A549 treated with AZD9567 at 1 μM for 4 hours (cell line): ENCODE data around the gene SCUBE1. TPM values are rescaled to one million over a fixed set of nuclear protein-coding genes. Genes with fewer than 3 reads are reported as not detected.

Source experiments
- total RNA-seq: library from RNA; stranded (reverse); fragments of 200-300 nt; extraction: Qiagen RNA extraction; gene quantifications from 5 replicates; pipeline ENCODE4 v1.2.3, GENCODE V29; 2022; ENCODE audit not compliant: insufficient read depth

The SCUBE1 gene
- total RNA-seq: 0.09 to 0.65 TPM (median 0.13 TPM) in 4 of 5 replicates, not detected in the other

DNA sequence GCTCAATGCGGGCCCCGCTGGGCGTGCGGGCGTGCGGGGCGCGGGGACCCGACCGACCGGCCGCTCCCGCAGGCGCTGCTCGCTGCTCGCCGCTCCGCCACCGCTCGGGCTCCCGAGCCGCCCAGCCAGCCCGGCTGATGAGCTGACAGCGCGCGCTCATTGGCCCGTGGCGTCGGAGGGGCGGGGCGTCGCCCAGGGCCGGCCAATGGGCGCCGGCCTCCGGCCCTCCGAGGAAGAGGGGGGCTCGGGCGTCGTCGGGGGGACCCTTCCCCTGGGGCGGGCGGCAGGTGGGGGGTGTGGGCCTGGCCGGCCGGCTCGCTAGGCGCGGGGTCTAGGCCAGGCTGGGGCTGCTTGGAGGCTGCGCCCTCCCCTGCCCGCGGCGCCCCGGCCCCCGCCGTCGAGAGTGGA, at the start of gene SCUBE1:
Gene SCUBE1 (minus strand): TSS at position 111 of the 408 bp plus-strand sequence. CDS start 111 bp downstream, outside the sequence.

DNA sequence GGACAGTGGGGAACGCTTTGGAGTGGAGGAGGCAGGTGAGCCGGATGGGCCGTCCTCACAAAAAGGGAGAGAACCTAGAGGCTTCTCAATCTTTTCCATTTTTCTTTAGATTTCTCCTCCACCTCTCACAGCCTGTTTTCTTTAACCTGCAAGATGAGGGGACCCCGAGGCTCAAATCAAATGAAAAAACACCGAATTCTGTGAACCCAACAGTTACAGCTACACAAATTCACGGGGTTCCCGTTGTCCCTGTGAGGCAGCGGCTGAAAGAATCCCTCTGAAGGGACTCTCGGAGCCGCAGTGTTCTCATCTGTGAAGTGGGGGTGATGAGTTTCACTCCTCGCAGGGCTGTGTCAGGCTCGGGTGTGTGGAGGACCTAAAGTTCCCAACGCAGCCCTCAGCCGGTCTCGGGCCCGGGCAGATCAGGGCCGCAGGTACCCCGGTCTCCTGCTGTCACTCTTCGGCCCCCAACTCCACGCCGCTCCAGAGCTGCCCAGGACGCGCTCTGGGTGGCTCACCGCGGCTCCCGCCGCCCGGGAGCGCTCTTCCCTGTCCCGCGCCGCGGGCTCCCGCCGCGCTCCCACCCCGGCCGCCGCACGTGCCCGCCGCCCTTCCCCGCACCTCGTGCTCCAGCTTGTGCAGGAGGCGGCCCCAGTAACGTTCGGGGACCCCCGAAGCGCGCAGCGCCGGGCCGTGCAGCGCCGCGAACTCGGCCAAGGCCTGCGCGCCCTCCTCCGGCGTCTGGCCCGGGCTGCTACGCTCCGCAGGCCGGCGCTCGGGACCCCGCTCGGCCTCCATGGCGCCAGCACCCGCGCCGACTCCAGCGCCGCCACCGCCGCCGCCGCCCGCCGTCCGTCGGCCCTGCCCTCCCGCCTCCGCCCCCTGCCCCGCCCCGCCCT, 156.7 kb downstream of the SCUBE1 start, which contains the start of gene TTLL12:
Gene TTLL12 (minus strand): TSS at position 863 of the 899 bp plus-strand sequence. CDS start 65 bp downstream, at position 798.

DNA sequence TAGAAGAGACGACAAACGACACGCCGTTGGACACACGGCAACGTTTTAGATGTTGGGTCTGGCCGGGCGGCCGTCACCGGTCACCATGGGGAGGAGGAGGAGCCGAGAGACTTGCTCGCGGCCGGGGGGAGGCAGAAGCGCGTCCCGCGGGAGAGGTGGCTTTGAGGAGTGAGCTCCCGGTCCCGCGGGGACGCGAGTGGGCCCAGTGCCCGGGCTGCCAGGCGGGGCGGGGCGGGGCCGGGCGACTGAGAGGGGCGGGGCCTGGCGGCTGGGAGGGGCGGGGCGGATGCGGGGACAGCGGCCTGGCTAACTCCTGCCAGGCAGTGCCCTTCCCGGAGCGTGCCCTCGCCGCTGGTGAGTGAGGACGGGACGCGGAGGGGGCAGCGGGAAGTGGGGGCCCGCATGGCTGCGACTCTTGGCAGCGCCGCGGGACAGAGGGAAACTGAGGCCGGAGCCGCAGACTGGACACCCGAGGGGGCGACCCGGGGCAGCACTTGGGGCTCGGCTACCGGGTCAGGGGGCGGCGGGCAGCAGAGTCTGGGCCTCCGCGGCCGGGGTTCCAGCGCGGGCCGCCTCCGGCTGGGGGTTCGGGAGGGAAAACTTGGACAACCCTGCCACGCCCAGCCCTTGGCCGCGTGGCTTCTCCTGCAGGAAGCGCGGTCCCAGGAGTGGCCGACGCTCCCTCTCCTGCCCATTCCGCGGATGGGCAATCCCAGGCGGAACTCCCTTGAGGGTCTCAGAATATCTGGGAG, 191.7 kb downstream of the SCUBE1 start, which contains the start of gene TSPO:
Gene TSPO (plus strand): TSS at position 309 of the 752 bp plus-strand sequence. CDS start 7,680 bp downstream, outside the sequence.

Other genes starting within 250 kb of the SCUBE1 start
- gene BIK, start 232.6 kb downstream of the SCUBE1 start, total RNA-seq: 1.3 to 2.1 TPM (median 1.5 TPM) in 4 of 5 replicates, not detected in the other
- 13.3 to 27.0 TPM (median 25.4 TPM) in 5 replicates for gene MCAT, start 200.0 kb downstream of the SCUBE1 start, total RNA-seq
- 133 to 228 TPM (median 222 TPM) in 5 replicates for gene TSPO, start 191.8 kb downstream of the SCUBE1 start, total RNA-seq
- gene TTLL12, start 156.2 kb downstream of the SCUBE1 start, total RNA-seq: 24.0 to 34.6 TPM (median 25.2 TPM) in 5 replicates
- gene MPPED1, start 68.6 kb upstream of the SCUBE1 start, total RNA-seq: 0.08 TPM in 1 of 5 replicates, not detected in the others